Sigmoid colon (tissue), 7 donors: Measurements from ENCODE around the gene UPK3A. TPM values are rescaled to one million over a fixed set of nuclear protein-coding genes. Genes with fewer than 3 reads are reported as not detected.

Experiments
- DNase-seq: peaks from one replicate; pipeline ENCODE4 v3.0.0-alpha.2; 2019
- H3K27ac ChIP-seq, 4 donors: fragments of 200-600 bp; sonication (generic); one replicate each; pipeline ENCODE4 v1.5.1; 2016 to 2019; ENCODE audit warnings: mild to moderate bottlenecking in 1 of 4
- H3K27me3 ChIP-seq, 3 donors: fragments of 200-600 bp; sonication (generic); one replicate each; pipeline ENCODE4 v1.5.1; 2019; ENCODE audit warnings: mild to moderate bottlenecking in 1 of 3
- H3K36me3 ChIP-seq, 4 donors: fragments of 200-600 bp; sonication (generic); one replicate each; pipeline ENCODE4 v1.5.1; 2016 to 2019
- H3K4me1 ChIP-seq, 4 donors: fragments of 200-600 bp; sonication (generic); one replicate each; pipeline ENCODE4 v1.5.1; 2017 to 2019
- H3K4me3 ChIP-seq, 4 donors: fragments of 200-600 bp; sonication (generic); one replicate each; pipeline ENCODE4 v1.5.1; 2017 to 2019; ENCODE audit warnings: mild to moderate bottlenecking in 2 of 4, moderate library complexity in 1 of 4
- H3K9me3 ChIP-seq, 4 donors: fragments of 200-600 bp in 3 of 4; sonication (generic) in 3 of 4; one replicate each; pipeline versions ENCODE4 v1.5.1 to v1.6.1; 2013 to 2019
- CTCF ChIP-seq, 4 experiments: fragments of 450-650 bp in 3 of 4; fragments of 200-600 bp in 1 of 4; IDR thresholded peaks; one replicate each; pipeline ENCODE4 v1.5.1; 2016 to 2019; ENCODE audit warnings: antibody characterized with exemption in 4 of 4, mild to moderate bottlenecking in 3 of 4, moderate library complexity in 2 of 4
- EP300 ChIP-seq, 4 donors: sonication (generic); formaldehyde crosslinking; IDR thresholded peaks; one replicate each; pipeline ENCODE4 v1.6.1; 2017; ENCODE audit warnings: antibody characterized with exemption in 4 of 4
- POLR2A ChIP-seq, 2 donors: fragments of 450-650 bp; IDR thresholded peaks; one replicate each; pipeline ENCODE4 v1.6.1; 2016; ENCODE audit warnings: antibody characterized with exemption in 2 of 2, mild to moderate bottlenecking in 2 of 2, moderate library complexity in 2 of 2
- POLR2AphosphoS5 ChIP-seq, 4 donors: sonication (generic); formaldehyde crosslinking; IDR thresholded peaks; one replicate each; pipeline ENCODE4 v1.6.1; 2017; ENCODE audit warnings: antibody characterized with exemption in 4 of 4
- WGBS, 2 donors: extraction: QIAGEN DNeasy Blood & Tissue Kit; methylation state at CpG; one replicate each; pipeline ENCODE4 v1.1.7; 2013; 5-methylcytosine and 5-hydroxymethylcytosine counted together
- intact Hi-C: fragments of 100-400 bp; cut with DNase I; formaldehyde crosslinking; loops from one replicate; pipeline ENCODE4 v1.15.1; 2023
- polyA plus RNA-seq, 3 donors: library from polyadenylated mRNA; stranded (reverse); fragments of 200-250 nt; gene quantifications; one replicate each; pipeline ENCODE4 v1.2.3, GENCODE V29; 2013
- total RNA-seq, 4 donors: library from RNA; depleted of rRNA; stranded (reverse); fragments of >200 nt; gene quantifications; one replicate each; pipeline ENCODE4 v1.1.0, GENCODE V29; 2016
- donor health status: healthy with polysubstance abuse.
- donor health status: Bipolar disorder and iron deficiency.
- donor health status: healthy.

The UPK3A gene
- total and polyA plus RNA-seq, 7 donors: 0.98 TPM; not detected in 6

GRCh38 chr22:45295492-45295891, 10.7 kb downstream of the UPK3A start:
- Histone ChIP-seq H3K27ac (no peak overlapping the region), H3K27me3 (peaks cover 0 to under 1% (median 0%) of the 10 kb centered on the region in 3 donors), H3K4me3 (no peak overlapping the region), H3K9me3 (no peaks in the 10 kb centered on the region), H3K4me1 (no peaks in the 10 kb centered on the region), H3K36me3 (no peaks in the 10 kb centered on the region)
- TF ChIP-seq CTCF (IDR thresholded peaks at IDR 0.05): no peak
- TF ChIP-seq POLR2A (IDR thresholded peaks at IDR 0.05): no peak
- TF ChIP-seq POLR2AphosphoS5 (IDR thresholded peaks at IDR 0.05): no peak
- TF ChIP-seq EP300 (IDR thresholded peaks at IDR 0.05): no peak
- no peak for DNase-seq
- intact Hi-C loops: no loop called here
- 83 to 90% methylated on average over 9 of the region's 9 CpGs for WGBS, 2 donors

DNA sequence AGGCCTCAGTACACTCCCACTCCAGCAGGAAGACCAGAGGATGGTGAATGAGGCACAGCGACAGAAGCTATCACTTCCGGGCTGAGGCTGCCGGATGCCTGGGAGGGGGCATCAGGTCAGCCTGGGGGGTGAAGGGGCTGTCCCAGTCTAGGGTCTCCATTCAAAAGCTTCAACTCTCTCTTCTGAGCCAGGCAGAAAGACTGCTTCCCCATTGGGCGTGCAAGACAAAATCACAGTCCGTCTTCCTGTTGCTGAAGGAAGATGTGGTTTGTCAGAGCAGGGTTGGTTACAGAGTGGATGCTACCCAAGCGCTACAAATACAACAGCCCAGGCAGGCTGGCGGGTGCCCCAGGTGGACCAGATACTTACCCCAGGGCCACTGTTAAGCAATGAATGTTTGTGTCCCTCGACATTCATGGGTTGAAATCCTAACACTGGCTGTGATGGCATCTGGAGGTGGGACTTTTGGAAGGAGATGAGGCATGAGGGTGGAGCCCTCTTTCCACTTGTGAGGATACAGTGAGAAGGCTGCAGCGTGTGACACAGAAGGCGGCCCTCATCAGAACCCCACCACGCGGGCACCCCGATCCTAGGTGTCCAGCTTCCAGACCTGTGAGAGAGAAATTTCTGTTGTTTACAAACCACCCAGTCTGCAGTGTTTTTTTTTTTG, 12.0 kb downstream of the UPK3A start:
- no peaks in the 10 kb centered on the region for H3K4me1 ChIP-seq
- WGBS, 2 donors: 67 to 86% methylated on average over 13 of the region's 13 CpGs
- H3K27me3 ChIP-seq: no peaks in the 10 kb centered on the region
- intact Hi-C loops: no loop called here
- no peaks in the 10 kb centered on the region for H3K9me3 ChIP-seq
- H3K4me3 ChIP-seq: no peak overlapping the region
- TF ChIP-seq CTCF (IDR thresholded peaks at IDR 0.05): no peak
- TF ChIP-seq EP300 (IDR thresholded peaks at IDR 0.05): no peak
- TF ChIP-seq POLR2A (IDR thresholded peaks at IDR 0.05): no peak
- H3K36me3 ChIP-seq: no peaks in the 10 kb centered on the region
- H3K27ac ChIP-seq: no peak overlapping the region
- DNase-seq: no peak

DNA sequence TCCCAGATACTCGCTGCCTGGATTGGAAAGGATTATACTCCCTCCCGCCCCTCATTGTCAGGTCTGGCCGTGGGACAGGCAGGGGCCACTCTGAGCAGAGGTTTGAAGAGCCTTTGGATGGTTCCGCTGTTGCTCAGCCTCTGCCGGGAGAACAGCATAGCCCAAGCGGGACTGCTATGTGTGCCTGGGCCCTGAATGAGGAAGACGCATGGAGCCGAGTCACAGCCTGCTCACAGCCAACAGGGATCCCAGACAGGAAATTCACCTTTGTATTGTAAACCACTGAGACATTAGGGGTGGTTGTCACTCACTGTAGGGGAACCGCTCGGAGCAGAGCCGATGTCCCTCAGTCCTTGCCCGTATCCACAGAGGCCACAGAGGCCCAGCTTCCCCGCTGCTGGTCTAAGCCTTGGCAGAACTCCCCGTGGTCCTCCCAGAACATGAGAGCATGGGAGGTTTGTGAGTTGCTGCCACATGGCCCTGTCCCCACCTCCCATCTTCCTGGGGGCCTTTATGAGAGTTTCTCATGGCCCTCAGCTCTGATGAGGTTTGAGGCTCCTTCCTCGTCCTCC, 14.3 kb downstream of the UPK3A start:
- TF ChIP-seq EP300 (IDR thresholded peaks at IDR 0.05): no peak
- no peak for TF ChIP-seq CTCF (IDR thresholded peaks at IDR 0.05)
- no peak for TF ChIP-seq POLR2A (IDR thresholded peaks at IDR 0.05)
- TF ChIP-seq POLR2AphosphoS5 (IDR thresholded peaks at IDR 0.05): no peak
- H3K36me3 ChIP-seq: no peaks in the 10 kb centered on the region
- H3K4me1 ChIP-seq: no peaks in the 10 kb centered on the region
- intact Hi-C loops: no loop called here
- DNase-seq: no peak
- no peak overlapping the region for H3K27ac ChIP-seq
- WGBS, 2 donors: 83 to 88% methylated on average over 15 of the region's 15 CpGs
- H3K9me3 ChIP-seq: no peaks in the 10 kb centered on the region
- H3K4me3 ChIP-seq: no peak overlapping the region
- H3K27me3 ChIP-seq: no peaks in the 10 kb centered on the region

DNA sequence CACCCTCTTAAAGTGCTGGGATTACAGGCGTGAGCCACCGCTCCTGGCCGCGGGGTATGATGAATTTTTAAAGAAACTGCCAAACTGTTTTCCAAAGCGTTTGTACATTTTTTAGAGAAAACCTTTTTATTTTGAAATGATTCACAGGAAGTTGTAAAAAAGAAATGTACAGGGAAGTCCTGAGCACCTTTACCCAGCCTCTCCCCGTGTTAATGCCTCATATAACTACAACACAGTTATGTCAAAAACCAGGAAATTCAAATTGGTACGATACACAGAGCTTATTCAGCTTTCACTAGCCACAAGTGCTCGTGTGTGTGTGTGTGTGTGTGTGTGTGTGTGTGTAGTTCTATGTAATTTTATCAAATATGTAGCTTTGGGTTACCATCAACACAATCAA, 18.0 kb downstream of the UPK3A start:
- no peak for DNase-seq
- Histone ChIP-seq H3K9me3 (no peaks in the 10 kb centered on the region), H3K4me1 (no peaks in the 10 kb centered on the region), H3K27me3 (no peaks in the 10 kb centered on the region), H3K4me3 (no peak overlapping the region), H3K27ac (no peak overlapping the region), H3K36me3 (no peaks in the 10 kb centered on the region)
- intact Hi-C loops: no loop called here
- no peak for TF ChIP-seq EP300 (IDR thresholded peaks at IDR 0.05)
- no peak for TF ChIP-seq POLR2AphosphoS5 (IDR thresholded peaks at IDR 0.05)
- TF ChIP-seq POLR2A (IDR thresholded peaks at IDR 0.05): no peak
- TF ChIP-seq CTCF (IDR thresholded peaks at IDR 0.05): no peak
- 20 to 56% methylated on average over 8 of the region's 8 CpGs for WGBS, 2 donors

- H3K27me3 ChIP-seq: no peaks in the 10 kb centered on the region
- 30 to 69% methylated on average over 7 of the region's 7 CpGs for WGBS, 2 donors
- no peak overlapping the region for H3K27ac ChIP-seq
- no peak for TF ChIP-seq CTCF (IDR thresholded peaks at IDR 0.05)
- no peak for TF ChIP-seq POLR2AphosphoS5 (IDR thresholded peaks at IDR 0.05)
- TF ChIP-seq POLR2A (IDR thresholded peaks at IDR 0.05): no peak
- TF ChIP-seq EP300 (IDR thresholded peaks at IDR 0.05): no peak
- H3K4me3 ChIP-seq: no peak overlapping the region
- H3K4me1 ChIP-seq: no peaks in the 10 kb centered on the region
- no peaks in the 10 kb centered on the region for H3K9me3 ChIP-seq
- no peak for DNase-seq
- intact Hi-C loops: no loop called here
- no peaks in the 10 kb centered on the region for H3K36me3 ChIP-seq
Measured at GRCh38 chr22:45303181-45303580, 18.4 kb downstream of the UPK3A start.
